ENCODE results near the gene AKAP12.

The AKAP12 gene, protein sequence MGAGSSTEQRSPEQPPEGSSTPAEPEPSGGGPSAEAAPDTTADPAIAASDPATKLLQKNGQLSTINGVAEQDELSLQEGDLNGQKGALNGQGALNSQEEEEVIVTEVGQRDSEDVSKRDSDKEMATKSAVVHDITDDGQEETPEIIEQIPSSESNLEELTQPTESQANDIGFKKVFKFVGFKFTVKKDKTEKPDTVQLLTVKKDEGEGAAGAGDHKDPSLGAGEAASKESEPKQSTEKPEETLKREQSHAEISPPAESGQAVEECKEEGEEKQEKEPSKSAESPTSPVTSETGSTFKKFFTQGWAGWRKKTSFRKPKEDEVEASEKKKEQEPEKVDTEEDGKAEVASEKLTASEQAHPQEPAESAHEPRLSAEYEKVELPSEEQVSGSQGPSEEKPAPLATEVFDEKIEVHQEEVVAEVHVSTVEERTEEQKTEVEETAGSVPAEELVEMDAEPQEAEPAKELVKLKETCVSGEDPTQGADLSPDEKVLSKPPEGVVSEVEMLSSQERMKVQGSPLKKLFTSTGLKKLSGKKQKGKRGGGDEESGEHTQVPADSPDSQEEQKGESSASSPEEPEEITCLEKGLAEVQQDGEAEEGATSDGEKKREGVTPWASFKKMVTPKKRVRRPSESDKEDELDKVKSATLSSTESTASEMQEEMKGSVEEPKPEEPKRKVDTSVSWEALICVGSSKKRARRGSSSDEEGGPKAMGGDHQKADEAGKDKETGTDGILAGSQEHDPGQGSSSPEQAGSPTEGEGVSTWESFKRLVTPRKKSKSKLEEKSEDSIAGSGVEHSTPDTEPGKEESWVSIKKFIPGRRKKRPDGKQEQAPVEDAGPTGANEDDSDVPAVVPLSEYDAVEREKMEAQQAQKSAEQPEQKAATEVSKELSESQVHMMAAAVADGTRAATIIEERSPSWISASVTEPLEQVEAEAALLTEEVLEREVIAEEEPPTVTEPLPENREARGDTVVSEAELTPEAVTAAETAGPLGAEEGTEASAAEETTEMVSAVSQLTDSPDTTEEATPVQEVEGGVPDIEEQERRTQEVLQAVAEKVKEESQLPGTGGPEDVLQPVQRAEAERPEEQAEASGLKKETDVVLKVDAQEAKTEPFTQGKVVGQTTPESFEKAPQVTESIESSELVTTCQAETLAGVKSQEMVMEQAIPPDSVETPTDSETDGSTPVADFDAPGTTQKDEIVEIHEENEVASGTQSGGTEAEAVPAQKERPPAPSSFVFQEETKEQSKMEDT (N-terminal part only)

DNA sequence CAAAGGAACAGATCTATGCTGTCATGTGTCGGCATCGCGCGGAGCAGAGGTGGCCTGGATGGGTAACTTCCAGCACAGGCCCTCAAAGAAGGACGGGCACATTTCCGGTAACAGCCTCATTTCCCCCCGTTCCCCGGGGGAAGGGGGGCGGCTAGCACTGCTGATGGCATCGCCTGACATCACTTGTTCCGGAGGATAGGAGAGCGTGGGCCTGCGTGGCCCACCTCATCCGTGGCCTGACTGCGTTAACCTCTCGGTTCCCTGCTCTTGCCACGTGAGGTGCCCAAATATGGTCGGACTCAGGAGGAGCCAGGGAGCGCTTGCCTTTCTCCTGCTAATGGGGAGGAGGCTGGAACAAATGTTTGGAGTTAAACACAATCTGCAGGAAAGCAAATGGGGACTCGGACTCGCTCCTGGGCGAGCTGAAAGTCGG is at the start of gene AKAP12:
TSS of gene AKAP12 (plus strand) at position 365 of the 433 bp plus-strand sequence. CDS start 596 bp downstream, outside the sequence.
- no peak for FAIRE-seq

DNA sequence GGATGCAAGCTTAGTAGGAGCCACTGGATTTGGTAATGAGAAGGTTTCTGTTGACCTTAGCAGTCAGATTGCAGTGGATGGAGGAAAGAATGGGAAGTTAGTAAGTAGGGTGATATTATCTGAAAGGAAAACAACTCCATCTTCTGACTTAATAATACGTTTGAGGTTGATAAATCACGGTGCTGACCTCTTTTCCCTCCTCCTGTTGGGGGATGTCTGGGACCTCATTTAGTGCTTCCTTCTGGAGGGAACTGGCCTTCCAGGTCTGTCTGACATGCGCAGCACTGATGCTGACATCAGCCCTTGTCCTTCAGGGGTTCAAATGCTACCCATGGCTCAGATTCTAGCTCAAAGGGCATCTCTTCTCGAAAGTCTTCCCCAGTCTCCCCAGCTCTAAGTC is 48.2 kb upstream of the AKAP12 start:
- no peak for FAIRE-seq

DNA sequence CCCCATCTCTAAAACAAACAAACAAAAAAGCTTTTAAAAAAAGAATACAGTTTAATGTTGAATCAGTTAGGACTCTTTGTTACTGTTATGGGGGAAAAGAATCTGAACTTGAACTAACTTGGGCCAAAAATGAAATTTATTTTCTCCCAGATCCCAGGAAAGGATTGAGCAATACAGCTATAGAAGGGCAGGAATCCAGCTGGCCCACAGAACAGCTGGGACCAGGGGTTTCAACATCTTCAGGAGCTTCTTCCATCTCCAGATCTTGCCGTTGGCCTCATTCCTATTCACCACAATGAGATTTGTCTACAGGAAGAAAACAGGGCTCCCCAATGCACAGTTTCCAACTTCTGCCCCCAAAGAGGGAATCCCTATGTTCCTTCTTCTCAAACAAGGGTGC is 43.2 kb upstream of the AKAP12 start:
- no peak for FAIRE-seq

DNA sequence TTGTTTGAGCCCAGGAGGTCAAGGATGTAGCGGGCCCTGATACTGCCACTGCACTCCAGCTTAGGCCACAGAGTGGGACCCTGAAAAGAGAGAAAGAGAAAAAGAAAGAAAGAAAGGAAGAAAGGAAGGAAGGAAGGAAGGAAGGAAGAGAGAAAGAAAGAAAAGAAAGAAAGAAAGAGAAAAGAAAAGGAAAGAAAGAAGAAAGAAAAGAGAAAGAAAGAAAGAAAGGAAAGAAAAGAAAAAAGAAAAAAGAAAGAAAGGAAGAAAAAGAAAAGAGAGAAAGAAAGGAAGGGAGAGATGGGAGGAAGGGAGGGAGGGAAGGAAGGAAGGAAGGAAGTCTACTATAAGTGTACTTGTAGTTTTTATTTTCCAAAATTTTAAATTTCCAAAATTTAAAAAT is 42.2 kb upstream of the AKAP12 start:
- FAIRE-seq, result no peak

DNA sequence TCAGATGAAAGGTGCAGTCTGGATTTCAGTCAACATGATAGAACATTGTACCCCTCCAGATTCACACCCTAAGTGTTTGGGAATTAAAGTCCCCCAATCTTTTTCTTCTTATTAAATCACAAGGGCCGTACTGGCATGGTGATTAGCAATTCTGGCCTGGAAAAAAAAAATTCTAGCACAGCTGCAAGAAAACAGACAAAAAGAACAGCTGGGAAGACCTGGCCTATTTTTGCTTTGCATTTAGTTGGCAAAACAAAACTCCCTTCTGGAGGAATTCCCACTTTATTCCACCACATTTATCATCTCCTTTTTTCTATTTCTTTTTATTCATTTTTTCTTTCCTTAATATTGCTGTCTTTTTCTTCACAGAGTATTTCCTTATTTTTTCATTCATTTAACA is 39.8 kb upstream of the AKAP12 start:
- no peak for FAIRE-seq

DNA sequence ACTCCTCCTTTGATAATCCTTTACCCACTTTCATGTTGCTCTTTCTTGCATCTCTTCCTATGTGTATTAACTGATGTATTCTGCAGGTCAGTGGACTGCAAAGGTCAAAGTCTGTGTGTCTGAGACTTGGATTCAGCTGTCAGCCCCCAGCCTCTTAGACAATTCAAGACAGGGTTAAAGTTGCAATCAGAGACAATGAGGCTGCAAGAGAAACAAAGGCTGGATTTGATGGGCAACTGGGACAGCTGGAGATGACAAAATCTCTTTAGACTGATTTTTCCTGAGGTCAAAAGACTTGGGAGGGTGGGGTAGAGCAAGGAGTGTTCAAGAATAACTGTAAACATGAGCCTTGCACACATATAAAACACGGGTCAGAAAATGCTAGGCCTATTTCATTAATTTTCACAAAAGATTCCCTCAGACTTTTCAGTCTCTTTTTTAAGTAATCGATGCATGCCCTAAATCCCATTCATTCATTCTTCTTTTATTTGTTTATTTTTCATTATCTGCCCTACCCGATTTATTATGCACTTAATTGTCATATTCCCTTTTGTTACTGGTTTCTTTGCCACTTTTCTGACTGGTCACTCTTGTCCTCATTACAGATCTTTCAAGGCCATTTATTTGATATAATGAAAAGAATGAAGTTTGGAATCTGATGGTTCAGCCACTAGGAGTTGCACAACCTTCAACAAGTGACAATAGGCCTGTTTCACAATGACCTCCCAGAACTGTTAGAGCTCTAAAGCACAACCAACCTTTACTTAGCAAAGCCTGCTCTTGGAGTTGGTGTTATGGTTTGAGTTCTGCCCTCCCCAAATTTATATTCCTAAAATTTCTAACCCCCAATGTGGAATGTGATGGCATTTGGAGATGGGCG is 33.8 kb upstream of the AKAP12 start:
- no peak for FAIRE-seq

DNA sequence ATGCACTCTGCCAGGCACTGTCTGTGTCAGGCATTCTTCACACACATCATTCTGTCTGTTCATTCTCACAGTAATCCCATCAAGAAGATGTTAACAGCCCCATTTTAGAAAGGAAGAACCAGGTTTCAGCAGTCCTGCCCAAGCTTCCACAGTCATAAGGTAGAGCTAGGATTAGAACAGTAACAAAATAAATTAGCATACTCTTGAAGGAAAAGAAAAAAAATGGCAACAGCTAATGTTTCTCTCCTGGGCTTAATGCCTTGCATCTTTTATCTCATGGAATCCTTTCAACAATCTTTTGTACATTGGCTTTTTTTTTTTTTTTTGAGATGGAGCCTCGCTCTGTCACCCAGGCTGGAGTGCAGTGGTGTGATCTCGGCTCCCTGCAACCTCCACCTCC is 32.1 kb upstream of the AKAP12 start:
- FAIRE-seq, result no peak

DNA sequence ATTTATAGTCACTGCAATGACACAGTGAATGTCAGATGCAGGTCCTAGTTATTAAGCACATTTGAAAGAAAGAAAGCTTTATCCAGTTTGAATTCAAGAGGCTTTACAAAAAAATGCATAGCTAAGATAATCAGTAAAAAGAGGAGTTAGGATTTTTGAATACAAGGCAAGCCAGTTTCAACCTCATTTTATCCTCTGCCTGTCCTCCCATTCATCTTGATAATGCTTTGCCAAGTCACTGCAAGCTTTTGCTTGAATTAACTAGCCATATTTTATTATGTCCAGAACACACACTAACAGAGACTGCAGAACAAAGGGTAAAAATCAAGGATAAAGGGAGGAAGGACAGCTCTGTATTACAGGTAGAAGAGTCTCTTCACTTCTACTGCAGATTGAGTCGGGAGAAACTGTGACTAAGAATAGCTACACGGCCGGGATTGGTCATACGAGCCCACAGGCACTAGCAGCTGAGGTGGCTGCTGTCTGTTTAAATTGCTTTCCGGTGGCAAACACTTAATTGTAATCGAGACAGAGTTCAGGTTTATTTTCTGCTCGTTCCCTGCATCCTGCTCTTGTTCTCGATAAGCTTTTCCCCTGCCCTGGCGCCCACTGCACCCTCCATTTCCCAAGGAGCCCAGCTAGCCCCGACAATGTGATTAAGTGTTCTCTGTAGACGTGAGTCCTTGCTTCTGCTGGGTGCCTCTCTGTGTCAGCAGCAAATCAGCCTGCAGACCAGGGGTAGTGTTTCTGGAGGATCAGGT is 30.5 kb upstream of the AKAP12 start:
- FAIRE-seq, result no peak

DNA sequence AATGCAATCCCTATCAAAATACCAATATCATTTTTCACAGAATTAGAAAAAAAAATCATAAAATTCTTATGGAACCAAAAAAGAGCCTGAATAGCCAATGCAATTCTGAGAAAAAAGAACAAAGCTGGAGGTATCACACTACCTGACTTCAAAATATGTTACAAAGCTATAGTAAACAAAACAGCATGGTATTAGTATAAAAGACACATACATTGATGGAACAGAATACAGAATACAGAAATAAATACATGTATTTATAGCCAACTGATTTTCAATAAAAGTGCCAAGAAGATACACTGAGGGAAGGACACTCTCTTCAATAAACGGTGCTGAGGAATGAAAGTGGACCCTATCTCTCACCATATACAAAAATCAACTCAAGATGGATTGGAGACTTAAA is 28.7 kb upstream of the AKAP12 start:
- FAIRE-seq, result no peak

DNA sequence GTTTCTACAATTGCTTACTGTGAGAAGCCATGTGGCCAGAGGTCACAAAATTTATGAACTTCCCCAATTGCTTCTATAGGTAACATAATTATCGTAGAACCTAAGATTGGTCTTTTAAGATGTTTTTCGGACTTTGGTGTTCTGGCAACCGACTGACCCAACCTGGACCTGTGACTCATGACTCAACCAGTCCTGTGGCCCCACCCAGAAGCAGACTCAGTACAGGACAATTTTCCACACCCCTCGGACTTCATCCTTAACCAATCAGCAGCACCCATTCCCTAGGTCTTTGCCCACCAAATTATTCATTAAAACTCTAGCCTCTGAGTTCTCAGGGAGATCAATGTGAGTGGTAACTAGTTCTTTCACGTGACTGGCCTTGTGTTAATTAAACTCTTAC is 26.4 kb upstream of the AKAP12 start:
- FAIRE-seq, result no peak

DNA sequence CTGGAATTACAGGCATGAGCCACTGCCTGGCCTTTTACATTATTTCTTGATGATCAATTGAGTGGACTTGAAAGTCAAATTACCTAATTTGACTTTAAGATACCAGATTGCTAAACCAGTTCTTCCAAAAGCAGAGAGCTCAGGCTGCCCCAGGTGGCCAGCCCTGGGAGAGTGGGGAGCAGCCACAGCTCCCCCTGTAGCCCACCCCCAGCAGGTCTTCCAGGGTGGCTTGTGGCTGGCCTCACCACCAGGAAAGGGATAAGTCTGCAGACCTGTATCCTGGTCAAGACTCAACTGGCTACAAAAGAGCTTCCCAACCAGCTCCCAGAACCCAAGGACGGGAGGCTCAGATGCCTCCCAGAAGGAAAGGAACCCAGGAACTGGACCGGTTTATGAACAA is 23.8 kb upstream of the AKAP12 start:
- no peak for FAIRE-seq

DNA sequence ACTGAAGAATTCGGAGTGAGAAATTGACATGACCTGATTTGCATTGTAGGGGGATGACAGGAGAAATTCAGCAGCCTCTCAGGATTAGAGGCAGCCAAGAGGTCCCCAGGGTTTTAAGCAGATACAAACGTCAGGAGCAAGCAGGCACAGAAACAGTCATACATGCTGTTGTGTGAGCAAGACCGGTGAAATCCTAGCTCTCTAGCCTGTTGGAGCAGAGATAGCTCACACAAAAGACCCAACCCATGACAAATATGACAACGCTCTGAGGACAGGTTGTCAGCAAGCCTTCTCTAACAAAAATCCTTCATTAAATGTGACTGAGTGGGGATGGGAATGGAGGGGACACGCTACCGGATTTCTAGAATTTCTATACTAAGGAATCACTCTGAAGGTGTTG is 23.0 kb upstream of the AKAP12 start:
- FAIRE-seq, result no peak

DNA sequence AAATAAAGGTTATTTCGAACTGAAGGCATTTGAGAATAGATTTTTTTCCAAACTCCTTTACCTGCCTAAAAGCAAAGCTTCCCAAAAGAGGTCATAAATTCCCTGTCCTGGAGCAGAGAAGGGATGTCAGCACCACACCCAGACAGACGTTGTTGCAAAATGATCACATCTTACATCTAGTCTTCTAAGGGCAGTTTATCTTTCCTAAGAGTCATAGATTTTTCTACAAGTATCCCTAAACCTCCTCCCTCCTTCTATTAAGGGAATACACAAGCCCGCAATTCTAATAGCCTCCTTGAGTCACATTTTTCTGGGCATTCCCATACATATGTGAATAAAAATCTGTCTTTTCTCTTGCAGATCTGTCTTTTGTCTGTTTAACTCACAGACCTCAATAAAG is 20.6 kb upstream of the AKAP12 start:
- FAIRE-seq, result no peak

DNA sequence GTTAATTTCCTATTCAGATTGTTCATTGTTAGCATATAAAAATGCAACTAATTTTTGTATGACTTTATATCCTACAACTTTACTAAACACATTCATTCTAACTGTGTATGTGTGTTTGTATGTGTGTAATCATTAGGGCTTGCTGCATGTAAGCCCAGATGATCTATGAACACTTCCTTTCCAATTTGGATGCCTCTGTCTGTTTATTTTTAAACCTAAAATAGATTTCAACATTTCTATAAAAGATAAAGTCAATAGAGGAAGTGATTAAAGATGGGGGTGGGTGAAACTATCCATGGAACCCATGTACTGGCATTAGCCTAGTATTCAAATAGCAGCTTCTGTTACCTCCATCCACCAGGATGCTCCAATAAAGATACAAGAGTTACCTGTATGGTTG is 15.7 kb upstream of the AKAP12 start:
- no peak for FAIRE-seq

DNA sequence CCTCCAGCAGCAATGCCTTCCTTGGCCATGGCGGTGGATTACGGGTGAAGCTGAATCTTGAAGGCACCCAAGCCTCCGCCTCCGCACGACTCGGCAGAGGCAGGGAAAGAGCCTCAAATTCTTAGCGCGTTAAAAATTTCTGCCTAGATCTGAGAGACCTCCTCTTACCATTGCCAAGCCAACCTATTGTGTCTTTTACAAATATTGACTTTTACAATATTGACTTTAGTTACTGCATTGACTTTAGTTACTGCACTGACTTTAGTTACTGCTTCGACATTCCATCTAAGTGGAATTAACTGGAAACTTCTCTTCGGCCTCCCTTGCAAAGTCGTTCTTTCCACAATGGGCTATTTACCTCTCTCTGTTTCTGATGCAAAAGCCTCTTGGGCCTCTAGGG is 13.8 kb upstream of the AKAP12 start:
- FAIRE-seq, result no peak

DNA sequence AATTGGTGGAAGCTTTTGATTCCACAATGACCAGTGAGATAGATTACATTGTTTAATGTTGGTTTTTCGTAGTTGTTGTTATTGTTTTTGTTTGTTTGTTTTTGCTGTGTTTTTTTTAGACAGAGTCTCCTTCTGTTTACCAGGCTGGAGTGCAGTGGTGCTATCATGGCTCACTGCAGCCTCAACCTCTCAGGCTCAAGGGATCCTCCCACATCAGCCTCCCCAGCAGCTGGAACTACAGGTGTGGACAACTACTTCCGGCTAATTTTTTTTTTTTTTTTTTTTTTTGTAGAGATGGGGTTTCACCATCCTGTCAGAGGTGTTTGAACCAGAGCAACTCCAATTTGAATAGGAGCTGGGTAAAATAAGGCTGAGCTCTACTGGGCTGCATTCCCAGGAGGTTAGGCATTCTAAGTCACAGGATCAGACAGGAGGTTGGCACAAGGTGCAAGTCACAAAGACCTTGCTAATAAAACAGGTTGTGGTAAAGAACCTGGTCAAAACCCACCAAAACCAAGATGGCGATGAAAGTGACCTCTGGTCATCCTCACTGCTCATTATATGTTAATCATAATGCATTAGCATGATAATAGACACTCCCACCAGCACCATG is 10.9 kb upstream of the AKAP12 start:
- FAIRE-seq, result no peak

DNA sequence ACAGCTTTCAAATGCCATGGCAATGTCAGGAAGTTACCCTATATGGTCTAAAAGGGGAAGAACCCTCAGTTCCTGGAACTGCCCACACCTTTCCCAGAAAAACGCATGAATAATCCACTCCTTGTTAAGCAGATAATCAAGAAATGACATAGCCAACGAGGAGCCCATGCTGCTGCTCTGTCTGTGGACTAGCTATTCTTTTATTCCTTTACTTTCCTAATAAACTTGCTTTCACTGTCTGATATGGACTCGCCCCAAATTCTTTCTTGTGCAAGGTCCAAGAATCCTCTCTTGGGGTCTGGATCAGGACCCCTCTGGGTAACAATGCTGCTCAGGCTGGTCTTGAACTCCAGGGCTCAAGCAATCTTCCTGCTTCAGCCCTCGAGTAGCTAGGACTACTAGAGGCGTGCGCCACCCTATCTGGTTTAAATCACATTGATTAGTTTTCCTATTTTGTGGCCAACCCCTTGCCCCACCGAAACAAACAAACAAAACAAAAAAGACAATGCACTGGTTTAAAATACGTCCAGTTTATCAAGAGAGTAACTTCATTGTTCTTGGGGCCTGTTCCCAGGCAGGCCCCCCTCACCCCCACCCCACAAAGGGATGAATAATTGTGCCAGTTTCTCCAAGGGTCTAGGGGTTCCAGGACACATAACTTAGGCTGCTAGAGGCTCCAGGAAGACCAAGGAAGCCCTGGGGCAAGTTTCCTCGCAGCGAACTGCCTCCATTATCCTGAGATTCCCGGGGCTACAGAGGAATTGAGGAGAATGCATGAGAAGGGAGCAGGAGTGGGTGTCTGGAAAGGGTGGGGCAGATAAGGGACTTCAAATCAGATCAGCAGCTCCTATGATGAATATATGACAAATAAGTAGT is 10.1 kb upstream of the AKAP12 start:
- FAIRE-seq, result no peak

DNA sequence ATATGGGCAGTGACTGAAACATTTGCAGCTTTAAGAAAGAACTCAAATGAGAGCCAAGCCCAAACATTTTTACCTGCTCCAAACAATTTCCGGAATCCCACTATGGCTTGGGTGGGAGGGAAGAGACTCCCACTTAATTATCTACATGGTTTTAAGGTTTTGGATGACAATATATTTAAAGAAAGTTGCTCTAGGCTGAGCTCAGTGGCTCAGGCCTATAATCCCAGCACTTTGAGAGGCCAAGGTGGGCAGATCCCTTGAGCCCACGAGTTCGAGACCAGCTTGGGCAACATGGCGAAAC is 9.5 kb upstream of the AKAP12 start:
- FAIRE-seq, result no peak

DNA sequence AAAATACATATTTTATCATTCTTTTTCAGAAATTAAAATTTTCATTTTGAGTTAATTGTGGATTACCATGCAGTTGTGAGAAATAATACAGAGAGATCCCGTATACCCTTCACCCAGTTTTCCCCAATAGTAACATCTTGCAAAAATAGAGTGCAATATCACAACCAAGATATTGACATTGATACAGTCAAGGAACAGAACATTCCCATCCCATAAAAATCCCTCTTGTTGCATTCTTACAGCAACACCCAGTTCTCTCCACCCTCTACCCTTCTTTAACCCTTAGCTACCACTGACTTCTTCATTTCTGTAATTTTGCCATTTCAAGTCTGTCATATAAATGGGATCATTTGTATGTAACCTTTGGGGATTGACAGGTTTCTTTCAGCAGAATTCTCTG is 6.9 kb upstream of the AKAP12 start:
- no peak for FAIRE-seq

DNA sequence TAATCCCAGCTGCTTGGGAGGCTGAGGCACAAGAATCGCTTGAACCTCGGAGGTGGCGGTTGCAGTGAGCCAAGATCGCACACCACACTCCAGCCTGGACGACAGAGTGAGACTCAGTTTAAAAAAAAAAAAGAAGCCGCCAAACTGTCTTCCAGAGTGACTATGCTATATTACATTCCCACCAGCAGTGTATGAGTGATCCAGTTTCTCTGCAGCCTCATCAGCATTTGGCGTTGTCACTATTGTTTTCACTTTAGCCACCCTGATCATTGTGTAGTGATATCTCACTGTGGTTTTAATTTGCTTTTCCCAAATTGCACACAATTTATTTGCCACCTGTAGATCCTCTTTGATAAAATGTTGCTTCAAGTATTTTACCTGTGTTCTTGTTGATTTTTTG is 6.0 kb upstream of the AKAP12 start:
- no peak for FAIRE-seq
